ENCODE data around the gene WAPL.

The WAPL gene

DNA sequence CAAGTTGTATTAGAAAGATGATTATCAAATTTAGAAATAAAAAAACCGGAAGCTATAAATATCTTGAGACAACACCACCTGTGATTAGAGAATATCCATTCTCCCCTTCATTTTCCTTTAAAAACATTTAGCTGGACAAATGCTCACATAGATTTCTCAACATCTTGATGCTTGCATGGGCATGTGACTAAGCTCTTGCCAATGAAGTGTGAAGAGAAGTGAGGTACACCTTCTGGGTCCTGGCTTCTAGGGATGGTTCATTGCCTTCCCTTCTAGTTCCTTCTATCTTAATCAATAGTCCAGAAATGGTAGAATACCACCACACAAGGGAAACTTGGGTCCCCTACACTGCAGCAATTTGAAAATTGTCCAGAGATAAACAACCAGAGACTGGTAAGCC is 41.0 kb downstream of the WAPL start:
- no peak for ATAC-seq (ENCODE audit: low read depth)
- no peak for DNase-seq (ENCODE audit: low spot score in 2 of 2)
- H3K36me3 Mint-ChIP-seq = peaks cover 11% of the 10 kb centered on the region
- H3K4me3 Mint-ChIP-seq = no peak overlapping the region
- no peaks in the 10 kb centered on the region for H3K4me1 Mint-ChIP-seq
- H3K27me3 Mint-ChIP-seq = no peaks in the 10 kb centered on the region
- H3K9me3 Mint-ChIP-seq = no peaks in the 10 kb centered on the region
- no peak overlapping the region for H3K27ac Mint-ChIP-seq

DNA sequence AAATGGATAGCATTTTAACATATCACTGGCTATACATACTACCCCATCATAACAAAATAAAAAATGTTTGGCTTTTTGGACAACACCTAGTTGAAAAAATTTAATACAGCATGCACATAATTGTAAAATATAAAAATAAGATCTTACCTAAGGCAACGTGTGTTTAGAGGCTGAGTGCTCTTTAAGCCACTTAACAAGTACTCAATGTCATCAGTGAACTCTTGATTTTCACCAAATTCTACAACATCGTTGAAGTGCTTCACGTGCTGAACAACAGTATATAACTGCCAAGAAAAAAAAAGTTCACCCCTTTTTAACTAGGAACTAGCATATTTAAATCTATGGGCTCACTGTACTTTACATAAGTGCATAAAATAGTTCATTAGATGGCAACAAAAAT is 49.5 kb downstream of the WAPL start:
- Mint-ChIP-seq H3K27ac (no peak overlapping the region), H3K27me3 (no peaks in the 10 kb centered on the region), H3K9me3 (no peaks in the 10 kb centered on the region), H3K36me3 (peaks cover 4% of the 10 kb centered on the region), H3K4me3 (no peak overlapping the region), H3K4me1 (no peaks in the 10 kb centered on the region)
- no peak for DNase-seq (ENCODE audit: low spot score in 2 of 2)
- no peak for ATAC-seq (ENCODE audit: low read depth)

DNA sequence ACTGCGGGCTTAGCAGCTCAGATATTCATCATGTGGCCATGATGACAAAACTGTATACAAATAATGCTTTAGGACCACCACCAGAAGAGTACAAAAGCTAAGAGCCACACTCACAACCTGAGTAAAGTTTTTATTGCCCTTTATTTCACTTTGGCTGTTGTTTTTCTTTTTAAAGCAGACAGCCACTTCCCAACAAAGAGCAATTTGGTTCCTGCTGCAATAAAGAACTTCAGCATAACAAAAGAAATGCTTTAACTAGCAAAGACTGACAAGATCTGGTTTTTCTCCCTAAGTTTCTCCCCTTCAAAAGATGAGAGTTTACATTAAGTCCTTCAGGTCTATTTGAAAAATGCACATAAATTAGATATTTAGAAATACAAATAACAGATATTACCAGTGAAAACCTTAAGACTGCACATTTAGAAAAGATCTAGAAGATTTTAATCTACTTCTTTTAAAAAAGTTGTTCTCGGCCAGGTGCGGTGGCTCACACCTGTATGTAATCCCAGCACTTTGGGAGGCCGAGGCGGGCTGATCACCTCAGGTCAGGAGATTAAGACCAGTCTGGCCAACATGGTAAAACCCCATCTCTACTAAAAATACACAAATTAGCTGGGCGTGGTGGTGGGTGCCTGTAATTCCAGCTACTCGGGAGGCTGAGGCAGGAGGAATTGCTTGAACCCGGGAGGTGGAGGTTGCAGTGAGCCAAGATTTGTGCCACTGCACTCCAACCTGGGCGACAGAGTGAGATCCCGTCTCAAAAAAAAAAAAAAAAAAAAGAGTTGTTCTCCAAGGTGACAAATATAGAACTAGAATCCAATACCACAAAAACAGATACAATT is 59.4 kb downstream of the WAPL start:
- Mint-ChIP-seq H3K4me3 (no peak overlapping the region), H3K9me3 (no peaks in the 10 kb centered on the region), H3K27ac (no peak overlapping the region), H3K36me3 (peaks cover 23% of the 10 kb centered on the region), H3K27me3 (no peaks in the 10 kb centered on the region), H3K4me1 (no peaks in the 10 kb centered on the region)
- ATAC-seq (ENCODE audit: low read depth) (no peak), DNase-seq (ENCODE audit: low spot score in 2 of 2) (no peak)

DNA sequence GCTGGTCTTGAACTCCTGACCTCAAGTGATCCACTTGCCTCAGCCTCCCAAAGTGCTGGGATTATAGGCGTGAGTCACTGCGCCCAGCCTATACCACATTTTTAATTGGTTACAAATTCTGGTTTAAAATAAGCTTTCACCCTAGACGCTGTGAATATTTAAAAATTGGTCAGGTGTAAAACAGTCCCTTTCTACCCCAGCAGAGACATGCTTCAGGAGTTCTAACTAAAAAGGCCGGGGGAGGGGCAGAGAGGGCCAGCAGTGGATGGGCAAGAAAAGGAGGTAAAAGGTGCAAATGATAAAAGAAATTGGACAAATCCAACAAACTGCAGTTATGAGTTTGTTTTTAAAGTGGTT is 70.0 kb downstream of the WAPL start:
- H3K9me3 Mint-ChIP-seq = no peaks in the 10 kb centered on the region
- no peak overlapping the region for H3K4me3 Mint-ChIP-seq
- H3K36me3 Mint-ChIP-seq = peaks cover 59% of the 10 kb centered on the region

DNA sequence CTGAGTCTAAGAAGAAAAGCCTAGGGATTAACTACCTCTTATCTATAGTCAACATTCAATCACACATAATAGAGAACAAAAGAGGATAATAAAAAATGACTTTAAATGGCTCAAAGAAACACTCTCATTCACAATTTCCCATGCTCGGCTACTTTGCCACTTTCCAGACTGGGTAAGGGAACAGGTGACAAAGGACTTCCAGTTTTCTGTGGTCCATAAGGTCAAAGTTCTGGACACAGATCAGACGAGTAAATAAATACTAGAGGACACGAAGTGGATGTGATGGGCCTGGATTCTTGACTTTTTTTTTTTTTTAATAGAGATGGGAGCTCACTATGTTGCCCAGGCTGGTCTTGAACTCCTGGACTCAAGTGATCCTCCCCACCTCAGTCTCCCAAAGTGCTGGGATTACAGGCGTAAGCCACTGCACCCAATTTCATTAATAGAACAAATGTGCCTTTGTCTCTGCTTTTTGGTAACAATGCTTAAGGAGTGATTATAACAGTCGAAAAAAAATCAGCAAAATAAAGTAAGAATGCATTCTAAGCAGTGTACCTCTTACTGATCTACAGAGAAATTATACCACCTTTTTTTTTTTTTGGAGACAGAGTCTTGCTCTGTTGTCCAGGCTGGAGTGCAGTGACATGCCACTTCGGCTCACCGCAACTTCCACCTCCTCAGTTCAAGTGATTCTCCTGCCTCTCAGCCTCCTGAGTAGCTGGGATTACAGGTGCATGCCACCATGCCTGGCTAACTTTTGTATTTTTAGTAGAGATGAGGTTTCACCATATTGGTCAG is 70.6 kb downstream of the WAPL start:
- no peak overlapping the region for H3K27ac Mint-ChIP-seq

More for the DNA sequence above, 70.0 kb downstream of the WAPL start:
- ATAC-seq (ENCODE audit: low read depth) (no peak), DNase-seq (ENCODE audit: low spot score in 2 of 2) (no peak)
- Mint-ChIP-seq H3K4me1 (peaks cover 8% of the 10 kb centered on the region), H3K27me3 (no peaks in the 10 kb centered on the region), H3K27ac (no peak overlapping the region)

DNA sequence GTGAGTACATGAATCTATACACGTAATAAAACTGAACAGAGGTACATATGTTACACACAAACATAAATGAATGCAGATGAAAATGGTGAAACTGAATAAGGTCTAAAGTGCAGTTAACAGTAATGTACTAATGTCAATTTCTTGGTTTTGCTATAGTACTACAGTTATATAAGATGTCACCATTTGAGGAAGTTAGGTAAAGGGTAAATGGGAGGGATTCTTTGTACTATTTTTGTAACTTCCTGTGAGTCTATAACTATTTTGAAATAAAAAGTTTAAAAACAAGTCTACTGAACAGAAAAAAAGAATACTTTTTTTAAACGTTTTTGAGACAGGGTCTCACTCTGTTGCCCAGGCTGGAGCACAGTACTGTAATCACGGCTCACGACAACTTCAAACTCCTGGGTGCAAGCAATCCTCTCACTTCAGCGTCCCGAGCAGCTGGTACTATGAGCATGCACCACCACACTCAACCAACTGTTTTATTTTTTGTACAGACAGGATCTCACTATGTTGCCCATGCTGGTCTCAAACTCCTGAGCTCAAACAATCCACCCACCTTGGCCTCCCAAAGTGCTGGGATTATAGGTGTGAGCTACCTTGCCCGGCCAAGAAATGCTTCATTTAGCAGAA is 71.5 kb downstream of the WAPL start:
- Mint-ChIP-seq H3K4me1 (peaks cover 8% of the 10 kb centered on the region), H3K4me3 (no peak overlapping the region), H3K27me3 (no peaks in the 10 kb centered on the region), H3K27ac (peak overlapping the region; percentile 51), H3K36me3 (peaks cover 51% of the 10 kb centered on the region), H3K9me3 (no peaks in the 10 kb centered on the region)
- DNase-seq (ENCODE audit: low spot score in 2 of 2) = no peak
- ATAC-seq (ENCODE audit: low read depth) = peak; percentile 60

More for the DNA sequence above, 70.6 kb downstream of the WAPL start:
- Mint-ChIP-seq H3K36me3 (peaks cover 57% of the 10 kb centered on the region), H3K27me3 (no peaks in the 10 kb centered on the region), H3K4me3 (no peak overlapping the region), H3K9me3 (no peaks in the 10 kb centered on the region), H3K4me1 (peaks cover 8% of the 10 kb centered on the region)
- DNase-seq (ENCODE audit: low spot score in 2 of 2) = no peak
- no peak for ATAC-seq (ENCODE audit: low read depth)

DNA sequence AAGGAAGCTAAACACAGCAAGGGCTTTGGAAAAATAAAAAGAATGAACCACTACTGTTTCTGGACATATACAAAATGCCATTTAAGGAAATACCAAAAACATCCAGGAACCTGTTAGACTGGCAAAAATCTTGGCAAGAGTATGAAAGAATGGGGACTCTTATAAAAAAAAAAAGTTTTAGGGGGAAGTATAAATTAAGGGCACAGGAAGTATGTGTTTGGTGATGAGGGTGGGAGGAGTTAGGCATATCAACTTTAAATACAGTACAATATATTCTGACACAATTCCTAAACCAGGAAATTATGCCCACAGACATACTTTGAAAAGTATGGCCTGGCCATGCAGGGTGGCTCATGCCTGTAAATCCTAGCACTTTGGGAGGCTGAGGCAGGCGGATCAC is 74.2 kb downstream of the WAPL start:
- Mint-ChIP-seq H3K36me3 (peaks cover 45% of the 10 kb centered on the region), H3K9me3 (no peaks in the 10 kb centered on the region), H3K4me3 (no peak overlapping the region), H3K27ac (peak overlapping the region; percentile 55), H3K4me1 (peaks cover 8% of the 10 kb centered on the region), H3K27me3 (no peaks in the 10 kb centered on the region)
- ATAC-seq (ENCODE audit: low read depth) = no peak
- DNase-seq (ENCODE audit: low spot score in 2 of 2) = no peak

DNA sequence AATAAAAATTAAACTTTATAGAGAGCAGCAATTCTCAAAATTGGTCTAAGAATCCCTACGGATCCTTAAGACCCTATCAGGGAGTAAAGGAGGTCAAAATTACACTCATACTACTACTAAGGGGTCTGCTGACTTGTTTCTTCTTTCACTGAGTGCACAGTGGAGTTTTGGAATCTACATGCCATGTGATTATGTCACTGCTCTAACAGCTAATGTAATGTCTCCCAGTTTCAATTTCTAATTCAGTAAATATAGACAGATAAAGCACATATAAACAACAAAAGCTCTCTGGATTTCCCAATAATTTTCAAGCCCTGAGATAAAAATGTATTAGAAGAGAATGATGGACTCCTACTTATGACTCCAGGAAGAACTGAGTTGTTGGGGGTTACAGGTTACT is 74.6 kb downstream of the WAPL start:
- Mint-ChIP-seq H3K27ac (peak overlapping the region; percentile 55), H3K4me1 (peaks cover 8% of the 10 kb centered on the region), H3K4me3 (no peak overlapping the region), H3K9me3 (no peaks in the 10 kb centered on the region), H3K36me3 (peaks cover 44% of the 10 kb centered on the region), H3K27me3 (no peaks in the 10 kb centered on the region)
- ATAC-seq (ENCODE audit: low read depth) = no peak
- no peak for DNase-seq (ENCODE audit: low spot score in 2 of 2)

DNA sequence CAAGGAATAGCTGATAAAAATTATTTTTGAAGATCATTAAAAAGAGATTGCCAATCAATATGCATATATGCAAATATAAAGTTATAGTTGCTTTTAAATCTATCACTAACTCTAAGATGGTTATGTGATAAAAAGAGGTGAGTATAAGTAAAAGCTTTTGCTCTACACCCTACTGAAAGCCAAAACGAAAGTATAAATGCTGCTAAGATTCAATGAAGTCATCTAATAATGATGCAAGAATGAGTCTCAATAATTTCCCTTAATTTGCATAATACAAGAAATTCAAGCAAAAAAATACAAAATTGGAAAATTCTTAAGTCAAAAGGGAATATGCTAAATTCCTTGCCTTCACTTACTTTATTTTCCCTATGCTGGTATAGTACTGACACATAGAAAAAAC is 75.2 kb downstream of the WAPL start:
- Mint-ChIP-seq H3K4me1 (peaks cover 8% of the 10 kb centered on the region), H3K36me3 (peaks cover 41% of the 10 kb centered on the region), H3K9me3 (no peaks in the 10 kb centered on the region), H3K27me3 (no peaks in the 10 kb centered on the region), H3K27ac (peak overlapping the region; percentile 52), H3K4me3 (no peak overlapping the region)
- DNase-seq (ENCODE audit: low spot score in 2 of 2) (no peak), ATAC-seq (ENCODE audit: low read depth) (no peak)

DNA sequence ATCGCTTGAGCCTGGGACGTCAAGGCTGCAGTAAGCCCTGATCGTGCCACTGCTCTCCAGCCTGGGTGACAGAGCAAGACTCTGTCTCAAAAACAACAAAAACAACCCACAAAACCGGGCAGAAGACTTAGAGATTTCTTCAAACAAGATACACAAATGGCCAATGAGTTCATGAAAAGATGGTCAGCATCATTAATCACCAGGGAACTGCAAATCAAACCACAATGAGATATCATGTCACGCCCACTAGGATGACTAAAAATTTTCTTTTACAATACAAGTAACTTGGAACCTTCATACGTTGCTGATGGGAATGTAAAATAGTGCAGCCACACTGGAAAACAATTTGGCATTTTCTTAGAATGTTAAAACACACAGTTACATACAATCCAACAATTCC is 77.7 kb downstream of the WAPL start:
- DNase-seq (ENCODE audit: low spot score in 2 of 2) (no peak), ATAC-seq (ENCODE audit: low read depth) (no peak)
- Mint-ChIP-seq H3K27ac (no peak overlapping the region), H3K27me3 (no peaks in the 10 kb centered on the region), H3K4me1 (no peaks in the 10 kb centered on the region), H3K9me3 (no peaks in the 10 kb centered on the region), H3K36me3 (peaks cover 38% of the 10 kb centered on the region), H3K4me3 (no peak overlapping the region)

DNA sequence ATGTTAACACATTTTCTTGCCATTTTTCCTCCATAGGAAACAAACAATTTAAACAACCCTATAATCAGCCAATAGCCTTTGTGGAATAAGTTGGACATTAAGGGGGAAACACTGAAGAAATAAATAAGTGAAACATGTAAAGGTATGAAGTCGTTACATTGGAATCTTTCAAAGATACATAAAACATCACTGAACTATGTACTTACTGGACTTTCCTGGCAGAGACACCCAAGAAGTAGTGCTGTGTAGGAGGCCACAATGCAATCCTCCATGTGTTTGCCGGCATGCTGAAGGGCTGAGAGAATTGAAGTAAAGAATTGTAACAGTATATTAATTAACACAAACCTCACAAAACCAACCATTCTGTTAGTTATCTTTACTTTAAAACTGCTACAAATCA is 78.5 kb downstream of the WAPL start:
- ATAC-seq (ENCODE audit: low read depth) (no peak), DNase-seq (ENCODE audit: low spot score in 2 of 2) (no peak)
- H3K4me1 Mint-ChIP-seq = no peaks in the 10 kb centered on the region
- H3K27me3 Mint-ChIP-seq = no peaks in the 10 kb centered on the region
- H3K27ac Mint-ChIP-seq = no peak overlapping the region
- peaks cover 39% of the 10 kb centered on the region for H3K36me3 Mint-ChIP-seq
- H3K9me3 Mint-ChIP-seq = no peaks in the 10 kb centered on the region
- H3K4me3 Mint-ChIP-seq = no peak overlapping the region

DNA sequence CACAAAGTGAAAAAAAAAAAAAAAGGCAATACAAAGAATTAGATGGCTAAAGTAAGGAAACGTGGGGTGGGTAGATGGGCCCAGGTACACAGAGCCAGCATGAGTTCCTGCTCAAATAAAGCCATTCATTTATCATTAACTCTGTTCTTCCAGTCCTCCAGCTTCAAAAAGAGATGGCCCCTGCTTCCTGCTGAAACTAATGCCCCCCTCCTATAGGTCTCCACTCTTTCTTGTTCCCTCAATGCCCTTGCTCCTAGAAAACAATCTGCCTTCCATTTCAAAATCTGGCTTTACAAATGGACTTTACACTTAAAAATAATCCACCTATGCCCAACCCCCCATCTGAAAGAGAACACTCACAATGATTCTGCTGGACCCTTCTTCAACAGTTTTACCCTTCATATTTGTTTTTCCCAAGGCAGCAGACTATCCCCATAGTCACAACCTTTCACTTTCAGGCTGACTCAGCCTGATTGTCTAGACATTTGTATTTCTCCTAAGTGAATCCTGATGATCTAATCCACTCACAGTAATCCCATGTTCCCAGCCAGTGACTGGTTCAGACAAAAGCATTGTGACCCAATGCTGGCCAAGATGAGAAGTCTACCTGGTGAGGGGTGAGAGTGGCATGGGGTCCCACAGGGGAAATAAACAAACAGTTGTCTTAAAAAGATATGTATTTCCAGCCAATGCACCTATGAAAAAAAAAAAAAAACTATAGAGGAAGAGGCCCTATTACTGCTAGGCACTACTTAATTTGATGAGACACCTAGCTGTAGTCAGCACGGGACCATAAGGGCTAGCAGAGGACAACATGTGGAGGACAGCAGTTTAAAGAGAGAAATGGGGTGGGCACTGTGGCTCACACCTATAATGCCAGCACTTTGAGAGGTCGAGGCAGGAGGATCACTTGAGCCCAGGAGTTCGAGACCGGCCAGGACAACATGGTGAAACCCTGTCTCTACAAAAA is 80.4 kb downstream of the WAPL start:
- H3K27ac Mint-ChIP-seq = no peak overlapping the region
- H3K9me3 Mint-ChIP-seq = no peaks in the 10 kb centered on the region
- peaks cover 42% of the 10 kb centered on the region for H3K36me3 Mint-ChIP-seq
- no peak overlapping the region for H3K4me3 Mint-ChIP-seq
- no peak for DNase-seq (ENCODE audit: low spot score in 2 of 2)
- H3K4me1 Mint-ChIP-seq = no peaks in the 10 kb centered on the region
- no peaks in the 10 kb centered on the region for H3K27me3 Mint-ChIP-seq
- ATAC-seq (ENCODE audit: low read depth) = no peak

DNA sequence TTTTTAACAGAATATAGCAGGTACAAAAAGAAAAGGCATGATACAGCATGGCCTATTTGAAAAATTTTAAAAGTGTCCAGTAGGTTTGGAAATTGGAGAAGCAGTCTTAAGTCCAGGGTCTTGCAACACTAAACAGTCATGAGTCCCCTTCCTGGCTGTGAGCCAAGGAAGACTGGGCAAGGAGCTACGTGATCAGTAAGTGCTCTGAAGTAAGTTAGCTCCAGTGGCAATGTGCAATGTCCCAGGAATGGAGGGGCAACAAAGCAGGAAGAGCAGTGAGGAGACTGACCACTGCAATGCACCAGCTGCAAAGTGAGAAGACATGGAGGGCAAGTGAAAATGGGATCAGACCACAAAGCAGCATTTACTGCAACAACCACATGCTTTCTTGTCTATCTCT is 82.0 kb downstream of the WAPL start:
- DNase-seq (ENCODE audit: low spot score in 2 of 2) (no peak), ATAC-seq (ENCODE audit: low read depth) (no peak)
- H3K9me3 Mint-ChIP-seq = no peaks in the 10 kb centered on the region
- peaks cover 36% of the 10 kb centered on the region for H3K36me3 Mint-ChIP-seq
- H3K4me3 Mint-ChIP-seq = no peak overlapping the region
- H3K27me3 Mint-ChIP-seq = no peaks in the 10 kb centered on the region
- no peaks in the 10 kb centered on the region for H3K4me1 Mint-ChIP-seq
- no peak overlapping the region for H3K27ac Mint-ChIP-seq
